Smooth muscle cell of the umbilical artery (primary cell): Measurements from ENCODE around the gene MYG1. TPM values are rescaled to one million over a fixed set of nuclear protein-coding genes. Genes with fewer than 3 reads are reported as not detected.

Experiments used
- total RNA-seq: library from RNA; depleted of rRNA; stranded (reverse); fragments of >200 nt; gene quantifications from 2 replicates; pipeline ENCODE4 v1.2.3, GENCODE V29; 2014

The MYG1 gene
- total RNA-seq = 27.6 and 31.7 TPM in 2 replicates

GRCh38 chr12:53299454-53300180 lies at the start of gene MYG1:
Gene MYG1, plus strand, starts transcription at chr12:53299695. Its CDS starts 43 bp downstream, at chr12:53299738.

GRCh38 chr12:53267999-53268629 lies 31.4 kb upstream of the MYG1 start, which contains the start of gene ESPL1:
Gene ESPL1, plus strand, starts transcription at chr12:53268299. Its CDS starts 468 bp downstream, at chr12:53268767.

GRCh38 chr12:53295070-53295890 lies 4.2 kb upstream of the MYG1 start, which contains the start of gene PFDN5:
Gene PFDN5, plus strand, starts transcription at chr12:53295542. Its CDS starts 26 bp downstream, at chr12:53295568.

GRCh38 chr12:53336181-53336681 lies 36.7 kb downstream of the MYG1 start, which contains the start of gene SP7:
Gene SP7, minus strand, starts transcription at chr12:53336354. Its CDS starts 708 bp downstream, at chr12:53335646.

Other genes starting within 250 kb of the MYG1 start
- gene TNS2, start 249.6 kb upstream of the MYG1 start, total RNA-seq = 6.9 and 7.4 TPM in 2 replicates
- gene SPRYD3, start 220.3 kb upstream of the MYG1 start, total RNA-seq = 24.9 and 25.1 TPM in 2 replicates
- 202 and 245 TPM in 2 replicates for gene IGFBP6, start 202.0 kb upstream of the MYG1 start, total RNA-seq
- gene SOAT2, start 196.2 kb upstream of the MYG1 start, total RNA-seq = not detected in 2 replicates
- 11.6 and 14.8 TPM in 2 replicates for gene ZNF740, start 119.0 kb upstream of the MYG1 start, total RNA-seq
- gene CSAD, start 118.8 kb upstream of the MYG1 start, total RNA-seq = 8.3 and 14.5 TPM in 2 replicates
- 0.30 and 0.42 TPM in 2 replicates for gene ITGB7, start 92.4 kb upstream of the MYG1 start, total RNA-seq
- 17.8 and 33.3 TPM in 2 replicates for gene RARG, start 67.5 kb upstream of the MYG1 start, total RNA-seq
- gene ESPL1, start 31.4 kb upstream of the MYG1 start, total RNA-seq = 0.59 and 5.3 TPM in 2 replicates
- gene PFDN5, start 4.2 kb upstream of the MYG1 start, total RNA-seq = 189 and 681 TPM in 2 replicates
- 39.8 and 43.9 TPM in 2 replicates for gene AAAS, start 21.9 kb downstream of the MYG1 start, total RNA-seq
- gene SP7, start 36.7 kb downstream of the MYG1 start, total RNA-seq = not detected in 2 replicates
- gene SP1, start 80.5 kb downstream of the MYG1 start, total RNA-seq = 24.1 and 37.1 TPM in 2 replicates
- gene AMHR2, start 124.2 kb downstream of the MYG1 start, total RNA-seq = not detected in 2 replicates
- 20.2 and 23.7 TPM in 2 replicates for gene PRR13, start 142.0 kb downstream of the MYG1 start, total RNA-seq
- 287 and 374 TPM in 2 replicates for gene PCBP2, start 152.4 kb downstream of the MYG1 start, total RNA-seq
- gene MAP3K12, start 199.8 kb downstream of the MYG1 start, total RNA-seq = 29.0 and 30.6 TPM in 2 replicates
- 29.1 and 34.1 TPM in 2 replicates for gene TARBP2, start 201.6 kb downstream of the MYG1 start, total RNA-seq
- not detected in 2 replicates for gene NPFF, start 207.8 kb downstream of the MYG1 start, total RNA-seq